Measurements from ENCODE around the gene ADAM19.

DNA sequence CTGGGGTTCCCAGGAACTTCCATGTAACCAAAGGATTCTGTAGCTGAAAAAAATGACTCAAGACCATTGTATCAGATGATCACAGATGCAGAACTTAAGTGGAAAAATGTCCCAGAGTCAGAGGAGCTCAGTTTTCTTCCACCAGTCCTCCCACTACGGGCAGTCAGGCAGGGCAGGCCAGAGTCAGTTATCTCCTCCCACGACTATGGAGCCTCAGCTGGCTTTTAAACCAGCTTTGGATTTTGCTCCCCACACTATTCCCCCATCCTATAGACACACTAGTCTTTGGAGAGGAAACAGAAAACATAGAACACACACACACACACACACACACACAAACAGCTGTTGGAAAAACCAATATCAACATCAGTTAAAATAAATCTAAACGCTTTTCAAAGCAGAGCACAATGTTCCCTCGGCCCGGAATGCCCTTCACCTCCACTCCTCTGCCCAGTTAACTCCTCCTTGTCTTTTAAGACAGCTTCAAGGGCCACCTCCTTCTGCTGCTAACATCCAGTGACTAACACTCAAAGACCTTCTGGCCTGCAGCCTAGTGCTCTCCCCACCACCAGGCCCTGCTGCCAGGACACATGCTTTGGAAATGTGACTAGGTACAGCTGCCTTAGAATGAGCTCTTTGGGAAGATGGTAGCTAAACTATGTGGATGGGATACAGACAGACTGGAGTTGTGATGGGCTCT lies 58.8 kb downstream of the ADAM19 start:
- TF ChIP-seq, protein P1, sequence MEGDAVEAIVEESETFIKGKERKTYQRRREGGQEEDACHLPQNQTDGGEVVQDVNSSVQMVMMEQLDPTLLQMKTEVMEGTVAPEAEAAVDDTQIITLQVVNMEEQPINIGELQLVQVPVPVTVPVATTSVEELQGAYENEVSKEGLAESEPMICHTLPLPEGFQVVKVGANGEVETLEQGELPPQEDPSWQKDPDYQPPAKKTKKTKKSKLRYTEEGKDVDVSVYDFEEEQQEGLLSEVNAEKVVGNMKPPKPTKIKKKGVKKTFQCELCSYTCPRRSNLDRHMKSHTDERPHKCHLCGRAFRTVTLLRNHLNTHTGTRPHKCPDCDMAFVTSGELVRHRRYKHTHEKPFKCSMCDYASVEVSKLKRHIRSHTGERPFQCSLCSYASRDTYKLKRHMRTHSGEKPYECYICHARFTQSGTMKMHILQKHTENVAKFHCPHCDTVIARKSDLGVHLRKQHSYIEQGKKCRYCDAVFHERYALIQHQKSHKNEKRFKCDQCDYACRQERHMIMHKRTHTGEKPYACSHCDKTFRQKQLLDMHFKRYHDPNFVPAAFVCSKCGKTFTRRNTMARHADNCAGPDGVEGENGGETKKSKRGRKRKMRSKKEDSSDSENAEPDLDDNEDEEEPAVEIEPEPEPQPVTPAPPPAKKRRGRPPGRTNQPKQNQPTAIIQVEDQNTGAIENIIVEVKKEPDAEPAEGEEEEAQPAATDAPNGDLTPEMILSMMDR (IDR thresholded peaks at IDR 0.05) = no peak
- no peak for TF ChIP-seq POLR2A (IDR thresholded peaks at IDR 0.05)
